ENCODE measurements around the gene IFIT1B. TPM values are rescaled to one million over a fixed set of nuclear protein-coding genes. Genes with fewer than 3 reads are reported as not detected.
"Not testable (repeated sequence)": the region's sequence is repeated elsewhere in the genome, so short reads cannot be mapped to it uniquely, and the experiment has no call there.

The IFIT1B gene
- polyA plus RNA-seq, 10 donors: 0.23 to 1.1 (median 0.68) TPM; not detected in 1

- not testable (repeated sequence) for DNase-seq
Measured at GRCh38 chr10:89412276-89412675, 34.4 kb downstream of the IFIT1B start.

GRCh38 chr10:89413398-89413912 is 35.6 kb downstream of the IFIT1B start:
- DNase-seq: no peak

GRCh38 chr10:89414146-89414878 is 36.5 kb downstream of the IFIT1B start, which contains the start of gene IFIT5:
Gene IFIT5 (plus strand): TSS chr10:89414568. CDS start chr10:89414799, 231 bp downstream.
- DNase-seq: peak; percentile 75 to 96 (median 89)

DNA sequence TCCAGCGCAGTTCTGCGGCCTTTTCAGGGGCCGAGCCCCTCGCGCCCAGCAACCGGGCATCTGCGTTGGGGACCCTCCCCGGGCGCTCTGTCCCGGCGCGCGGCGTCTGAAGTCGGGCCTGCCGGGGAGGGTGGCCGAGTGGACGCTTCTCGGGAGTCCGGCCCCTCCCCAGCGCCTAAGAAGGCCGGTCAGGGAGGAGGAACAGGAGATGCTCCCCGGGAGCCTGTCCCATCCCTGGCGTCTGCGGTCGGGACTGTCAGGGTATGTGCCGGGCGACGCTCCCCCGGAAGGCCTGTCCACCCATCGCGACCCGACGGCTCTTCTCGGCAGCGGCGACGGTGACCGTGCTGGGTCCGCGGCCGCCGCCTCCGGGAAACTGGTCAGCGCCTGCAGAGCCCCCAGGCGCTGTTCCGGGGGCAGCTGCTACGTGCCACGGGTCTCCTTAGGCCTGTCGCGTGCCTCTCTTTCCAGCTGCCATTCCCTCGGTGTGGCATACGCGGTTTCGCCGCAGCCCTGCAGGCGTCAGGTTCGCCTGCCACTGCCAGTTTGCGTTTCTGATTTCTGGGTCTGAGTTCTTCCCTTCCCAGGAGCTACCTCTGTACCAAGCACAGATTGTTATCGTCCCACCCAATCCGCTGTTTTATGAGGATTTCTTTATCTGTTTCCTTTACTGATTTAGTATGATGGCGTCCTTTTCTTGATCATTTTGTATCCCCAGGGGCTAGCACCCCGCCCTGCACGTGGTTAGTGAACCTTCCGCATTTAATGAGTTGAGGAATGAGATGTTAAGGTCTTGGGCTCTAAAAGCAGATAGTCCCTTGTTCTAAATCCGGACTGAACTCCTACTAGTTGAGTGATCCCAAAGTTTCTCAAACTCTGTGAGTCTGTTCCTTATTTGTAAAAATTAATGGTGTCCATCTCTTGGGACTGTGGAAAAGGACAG is 37.3 kb downstream of the IFIT1B start:
- DNase-seq: peak; percentile 44 to 92 (median 64)

DNA sequence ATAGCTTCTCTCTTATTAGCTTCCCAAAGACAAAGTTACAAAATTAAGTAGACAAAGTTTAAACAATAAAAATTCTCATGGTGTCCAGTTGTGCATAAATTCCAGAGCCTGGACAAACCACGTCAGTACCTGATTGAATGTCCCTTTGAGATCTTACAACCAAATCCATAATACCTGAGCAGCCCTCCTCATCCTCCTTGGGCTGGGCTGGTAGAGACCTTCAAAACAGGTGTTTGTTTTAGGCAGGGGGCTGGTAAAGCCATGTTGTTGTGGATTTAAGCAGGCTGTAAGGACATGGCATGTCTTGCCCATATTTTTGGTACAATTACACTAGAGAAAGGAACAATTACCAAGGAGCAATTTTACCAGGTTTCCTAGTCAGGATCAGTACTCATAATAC is 38.6 kb downstream of the IFIT1B start:
- DNase-seq: no peak

DNA sequence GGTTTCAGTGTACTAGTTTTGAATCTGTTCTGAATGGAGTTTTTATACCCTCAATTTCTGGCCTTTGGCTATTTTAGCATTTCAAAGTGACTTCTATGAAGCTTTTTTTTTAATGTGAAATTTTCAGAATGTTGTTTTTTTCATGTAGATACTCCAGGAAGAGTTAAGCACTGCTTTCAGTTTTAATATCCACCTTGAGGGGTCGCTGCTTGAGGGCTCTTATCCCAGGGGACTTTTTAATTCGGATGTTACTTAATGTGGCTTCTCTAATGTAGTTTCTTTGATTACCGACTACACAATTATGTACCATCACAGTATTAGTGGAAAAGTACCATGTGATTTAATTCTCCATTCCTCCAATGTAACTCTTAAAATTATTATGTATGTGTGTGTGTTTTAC is 41.7 kb downstream of the IFIT1B start:
- peak in 1 of 3 donors; percentile 30 for DNase-seq

- DNase-seq: no peak
Measured at GRCh38 chr10:89421018-89421476, 43.2 kb downstream of the IFIT1B start.

- no peak for DNase-seq
Measured at GRCh38 chr10:89425000-89425399, 47.1 kb downstream of the IFIT1B start.

DNA sequence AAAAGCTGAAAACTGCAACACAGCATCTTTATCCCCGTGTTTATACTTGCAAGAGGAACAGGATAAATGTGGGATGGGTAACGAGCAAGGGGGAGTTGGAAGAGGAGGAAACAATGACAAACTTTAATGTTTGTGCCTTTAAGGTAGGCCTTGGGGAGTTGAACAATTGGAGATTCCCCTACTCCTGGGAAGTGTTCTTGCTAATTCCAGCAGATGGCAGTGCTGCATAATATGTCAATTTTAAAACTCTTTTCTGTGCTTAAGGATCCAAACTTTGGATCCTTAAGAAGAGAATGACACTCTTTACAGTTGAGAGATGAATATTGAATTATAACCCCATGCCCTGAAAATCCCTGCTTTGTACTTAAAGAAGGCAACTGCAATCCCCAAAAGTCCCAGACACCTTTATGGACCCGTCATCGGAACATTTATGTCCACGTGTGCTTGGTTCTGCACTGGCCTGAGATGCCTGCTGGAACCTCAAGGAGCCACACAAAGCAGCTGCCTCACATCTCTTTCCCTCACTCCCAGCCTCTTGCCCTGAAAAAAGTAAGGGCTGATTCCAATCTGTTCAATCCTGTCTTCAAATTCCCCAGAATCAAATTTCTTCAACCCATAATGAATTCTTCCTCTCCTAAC is 48.5 kb downstream of the IFIT1B start:
- DNase-seq: peak; percentile 43 to 79 (median 55)

GRCh38 chr10:89427629-89428028 is 49.8 kb downstream of the IFIT1B start:
- peak in 1 of 3 donors; percentile 57 for DNase-seq

DNA sequence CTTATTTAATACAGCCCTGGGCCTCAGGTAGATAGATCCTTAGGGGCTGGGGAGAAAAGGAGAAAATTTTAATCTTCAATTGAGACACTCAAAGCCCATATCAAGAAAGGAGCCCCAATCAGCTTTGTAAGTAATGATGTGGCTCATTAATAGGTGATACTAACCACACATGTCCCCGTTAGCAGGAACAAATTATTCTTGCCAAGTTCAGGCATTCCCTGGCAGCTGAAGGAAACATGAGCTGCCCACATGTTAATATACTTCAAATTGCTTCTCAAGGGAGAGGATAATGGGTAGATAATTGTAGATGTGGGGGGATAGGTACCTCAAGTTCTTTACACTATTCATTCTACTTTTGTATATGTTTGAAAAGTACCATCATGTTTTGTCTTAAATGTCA is 51.0 kb downstream of the IFIT1B start:
- DNase-seq: no peak

DNA sequence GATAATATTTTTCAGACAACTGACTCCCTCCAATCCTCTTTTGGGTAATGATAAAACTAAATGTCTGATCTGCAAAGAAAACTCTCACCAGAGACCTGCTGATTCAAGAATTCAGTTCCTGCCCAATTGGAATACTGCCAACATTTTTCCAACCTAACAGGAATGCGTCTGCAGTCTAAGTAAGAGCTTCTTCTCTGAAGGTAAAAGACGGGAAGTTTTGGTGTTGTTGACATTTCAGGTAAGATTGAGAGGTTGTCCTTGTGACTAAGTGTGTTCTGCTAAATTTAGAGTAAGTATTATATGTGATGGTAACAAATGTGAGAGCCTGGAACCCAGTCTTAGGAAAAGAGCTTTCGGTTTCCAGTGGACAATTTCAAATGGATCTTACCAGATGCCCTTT is 54.1 kb downstream of the IFIT1B start:
- peak in 2 of 3 donors; percentile 16 to 38 for DNase-seq

Other genes with a start within 250 kb of the IFIT1B start
- gene CH25H, start 170.7 kb upstream of the IFIT1B start, polyA plus RNA-seq (ENCODE audit: insufficient read length in 10 of 10): 1 to 10 TPM in 3 of 10 donors, under 1 TPM in 7; 0.37 to 3.8 (median 0.68) TPM
- 10 to 100 TPM; 31.8 to 48.9 (median 35.4) TPM for gene LIPA, start 126.3 kb upstream of the IFIT1B start, polyA plus RNA-seq (ENCODE audit: insufficient read length in 10 of 10)
- gene IFIT2, start 76.0 kb upstream of the IFIT1B start, polyA plus RNA-seq (ENCODE audit: insufficient read length in 10 of 10): 1 to 10 TPM; 5.5 to 9.4 (median 7.6) TPM
- gene IFIT3, start 50.1 kb upstream of the IFIT1B start, polyA plus RNA-seq (ENCODE audit: insufficient read length in 10 of 10): 10 to 100 TPM in 3 of 10 donors, 1 to 10 TPM in 7; 6.0 to 11.8 (median 8.7) TPM
- 10 to 100 TPM; 30.4 to 63.9 (median 43.9) TPM for gene IFIT1, start 14.6 kb downstream of the IFIT1B start, polyA plus RNA-seq (ENCODE audit: insufficient read length in 10 of 10)
- gene IFIT5, start 36.5 kb downstream of the IFIT1B start, polyA plus RNA-seq (ENCODE audit: insufficient read length in 10 of 10): 10 to 100 TPM; 10.3 to 14.9 (median 12.2) TPM
- 1 to 10 TPM in 9 of 10 donors, under 1 TPM in 1; 0.86 to 2.6 (median 1.5) TPM for gene SLC16A12, start 157.5 kb downstream of the IFIT1B start, polyA plus RNA-seq (ENCODE audit: insufficient read length in 10 of 10)

Measured in muscle of back (tissue), 11 donors.